K562 (cell line): ENCODE measurements around the gene NBPF14. TPM values are rescaled to one million over a fixed set of nuclear protein-coding genes. Genes with fewer than 3 reads are reported as not detected.

Source experiments
- AFF1 ChIP-seq, 2 experiments: fragments of 450-650 bp; IDR thresholded peaks; 2 replicates each; pipeline ENCODE4 v1.6.1; 2018; ENCODE audit warnings: mild to moderate bottlenecking in 2 of 2, low read depth in 1 of 2; ENCODE audit not compliant: partially characterized antibody in 2 of 2
- BCLAF1 ChIP-seq, 2 experiments: fragments of 450-650 bp in 1 of 2; IDR thresholded peaks; 2 replicates each; pipeline ENCODE4 v1.6.1; 2011 to 2017; ENCODE audit warnings: low read depth in 2 of 2, antibody characterized with exemption in 1 of 2, borderline replicate concordance in 1 of 2, low read length in 1 of 2, mild to moderate bottlenecking in 1 of 2, mixed read lengths in 1 of 2; ENCODE audit not compliant: control insufficient read depth in 1 of 2
- ETV6 ChIP-seq, 3 experiments: fragments of 150-350 bp in 1 of 3; sonication (generic) in 1 of 3; formaldehyde crosslinking in 1 of 3; IDR thresholded peaks; 2 replicates each; pipeline versions ENCODE4 v1.6.1 to v1.8.0; 2014 to 2022; ENCODE audit warnings: borderline replicate concordance in 2 of 3, low read depth in 2 of 3, antibody characterized with exemption in 1 of 3, low read length in 1 of 3, mild to moderate bottlenecking in 1 of 3, missing genetic modification reagents in 1 of 3
- KLF6 ChIP-seq: fragments of 250-450 bp; sonication (Bioruptor Pico); IDR thresholded peaks from 2 replicates; pipeline ENCODE4 v1.4.0; 2020; ENCODE audit warnings: mild to moderate bottlenecking, moderate library complexity, borderline replicate concordance
- MYC ChIP-seq, 2 experiments: fragments of 250-450 bp in 1 of 2; sonication (Bioruptor Pico) in 1 of 2; IDR thresholded peaks; 2 replicates each; pipeline versions ENCODE4 v1.5.1 to v1.6.1; 2012 to 2021; ENCODE audit warnings: low read depth in 2 of 2, borderline replicate concordance in 1 of 2, improper control_type of control experiment in 1 of 2, low read length in 1 of 2, mild to moderate bottlenecking in 1 of 2, moderate library complexity in 1 of 2
- ZNF639 ChIP-seq, 2 experiments: fragments of 200-800 bp in 1 of 2; sonication (Bioruptor generic) in 1 of 2; sonication (generic) in 1 of 2; formaldehyde crosslinking in 1 of 2; IDR thresholded peaks in 1 of 2; conservative IDR thresholded peaks in 1 of 2; 2 replicates each; pipeline versions ENCODE4 v1.5.0 to v1.6.1; 2016 to 2020; ENCODE audit warnings: missing compliant biosample characterization in 1 of 2, missing genetic modification characterization in 1 of 2, missing genetic modification reagents in 1 of 2
- polyA plus RNA-seq, 8 experiments: library from polyadenylated mRNA; depleted of rRNA in 4 of 8; stranded (reverse) in 5 of 8; unstranded in 3 of 8; fragments of >200 nt; fragmentation: Nextera tagmentation in 2 of 8; fragmentation: Illumina TruSeq in 1 of 8; extraction: Ambion mirVana in 2 of 8; extraction: Trizol in 1 of 8; gene quantifications; 2 replicates each; pipeline versions ENCODE4 v1.2.1 to v1.2.3, GENCODE V29; 2011 to 2014; ENCODE audit warnings: inconsistent platforms in 1 of 8, missing spikeins in 1 of 8
- total RNA-seq, 7 experiments: library from RNA; depleted of rRNA in 6 of 7; stranded (reverse); fragments of >200 nt in 6 of 7; fragmentation: Illumina TruSeq in 2 of 7; extraction: Trizol in 2 of 7; gene quantifications; 2 replicates each; pipeline versions ENCODE4 v1.2.1 to v1.2.3, GENCODE V29; 2011 to 2021; ENCODE audit warnings: low replicate concordance in 1 of 7

NBPF14 gene
- total and polyA plus RNA-seq, 9 of the 15 experiments (the other 6 are each of a cell fraction or from before 2014, with no cell fraction given), result 0.99 to 10.6 (median 6.1) TPM

GRCh38 chr1:148522561-148523204 is 73.1 kb downstream of the NBPF14 start (continued):
- peak in 1 of 2 experiments; percentile 45; a peak in 2 of 4 replicates for TF ChIP-seq ZNF639 (CRISPR knock-in tag; conservative IDR thresholded peaks at IDR 0.05 in 1 of 2, IDR thresholded peaks at IDR 0.05 in 1 of 2)
- TF ChIP-seq ETV6 (IDR thresholded peaks at IDR 0.05; ENCODE audit: borderline replicate concordance in 1 of 2, low read depth in 2 of 2, low read length in 1 of 2), result peak in 1 of 2 experiments; percentile 87; a peak in 2 of 4 replicates
- peak; percentile 54; the same call in 1 of the 2 replicates for TF ChIP-seq ETV6 (CRISPR knock-in tag; IDR thresholded peaks at IDR 0.05; ENCODE audit: borderline replicate concordance)
- TF ChIP-seq BCLAF1 (IDR thresholded peaks at IDR 0.05; ENCODE audit: borderline replicate concordance in 1 of 2, control insufficient read depth in 1 of 2, low read depth in 2 of 2, low read length in 1 of 2), result peak; percentile 87 to 100
- peak; percentile 85 to 98 for TF ChIP-seq AFF1 (IDR thresholded peaks at IDR 0.05; ENCODE audit: low read depth in 1 of 2, partially characterized antibody in 2 of 2)
- TF ChIP-seq MYC (IDR thresholded peaks at IDR 0.05; ENCODE audit: low read depth, low read length), result peak; percentile 48
- peak; percentile 93; the same call in 1 of the 2 replicates for TF ChIP-seq MYC (CRISPR knock-in tag; IDR thresholded peaks at IDR 0.05; ENCODE audit: borderline replicate concordance, low read depth)
- TF ChIP-seq KLF6, result peak; percentile 82
